ENCODE data around the gene PLXDC1. TPM values are rescaled to one million over a fixed set of nuclear protein-coding genes. Genes with fewer than 3 reads are reported as not detected.

Gene PLXDC1
- total and polyA plus RNA-seq, 2 of the 8 experiments (the other 6 are each of a cell fraction or from before 2014, with no cell fraction given): 4.1 to 14.6 TPM

DNA sequence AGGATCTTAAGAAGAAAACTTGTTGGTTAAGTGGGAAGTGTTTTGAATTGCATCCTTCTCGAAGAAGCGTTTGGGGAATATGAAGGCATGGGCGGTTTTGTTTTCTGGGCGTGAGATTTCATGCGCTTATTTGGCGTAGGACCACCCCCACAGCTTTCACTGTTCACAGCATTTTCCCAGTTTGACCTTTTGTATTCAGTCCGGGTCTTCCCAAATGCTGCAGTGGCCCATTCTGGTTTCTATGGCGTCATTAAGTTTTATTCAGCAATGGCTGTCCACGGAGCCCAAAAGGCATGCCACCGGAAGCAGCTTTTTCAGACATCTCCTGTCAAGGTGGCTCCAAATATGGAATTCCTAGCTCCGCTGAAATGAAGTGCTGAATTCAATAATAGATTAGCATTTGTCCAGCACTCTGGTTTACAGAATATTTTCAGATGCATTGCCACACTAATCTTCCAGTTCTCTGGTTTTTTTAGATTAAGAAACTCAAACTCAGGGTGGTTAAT lies 93.7 kb downstream of the PLXDC1 start:
- Histone ChIP-seq H3K4me2 (ENCODE audit: insufficient read depth in 1 of 2, low read depth in 2 of 2, low read length in 2 of 2) (peak overlapping the region; percentile 74 to 87), H3K27me3 (replicated peaks in 1 of 4; ENCODE audit: control insufficient read depth in 3 of 4, extremely low read depth in 1 of 4, insufficient read depth in 3 of 4, low read length in 3 of 4) (no peaks in the 10 kb centered on the region), H3K79me1 (ENCODE audit: low read depth, low read length) (no peaks in the 10 kb centered on the region), H2BK15ac (ENCODE audit: low read length) (no peak overlapping the region), H2BK20ac (ENCODE audit: low read length) (no peak overlapping the region), H3K4ac (replicated peaks; ENCODE audit: insufficient read length, low read depth, low read length) (no peak overlapping the region), H3K36me3 (ENCODE audit: control insufficient read depth in 2 of 4, insufficient read depth in 4 of 4, low read length in 3 of 4) (no peaks in the 10 kb centered on the region), H2BK120ac (replicated peaks; ENCODE audit: low read depth, low read length) (no peak overlapping the region), H3K56ac (replicated peaks; ENCODE audit: insufficient read length, low read depth, low read length) (no peak overlapping the region), H3K27ac (ENCODE audit: low read depth, low read length) (no peak overlapping the region), H4K8ac (ENCODE audit: extremely low read depth, insufficient read depth, low read length) (no peak overlapping the region), H3K18ac (ENCODE audit: extremely low read depth, low read length) (no peak overlapping the region), H3K79me2 (ENCODE audit: control insufficient read depth in 1 of 2, insufficient read depth in 2 of 2, low read length in 2 of 2) (no peaks in the 10 kb centered on the region), H3K14ac (ENCODE audit: insufficient read length) (no peak overlapping the region), H2AFZ (ENCODE audit: low read length) (no peak overlapping the region), H3K23me2 (ENCODE audit: low read depth, low read length) (peaks cover 2% of the 10 kb centered on the region; the same call in 1 of the 2 replicates), H3K23ac (ENCODE audit: insufficient read length) (no peak overlapping the region), H4K5ac (ENCODE audit: insufficient read length, low read depth, low read length) (no peak overlapping the region), H3K4me3 (ENCODE audit: extremely low read depth in 1 of 4, insufficient read depth in 2 of 4, low read depth in 3 of 4, low read length in 4 of 4) (peak overlapping the region in 3 of 4 experiments; percentile 61 to 84 (median 64); a peak in 5 of 8 replicates), H4K20me1 (replicated peaks in 1 of 2; ENCODE audit: control insufficient read depth in 1 of 2, insufficient read depth in 2 of 2, low read length in 2 of 2) (peaks cover 0 to under 1% of the 10 kb centered on the region in 2 experiments), H3K9me3 (ENCODE audit: insufficient read depth in 2 of 2, low read depth in 1 of 2, low read length in 1 of 2) (no peaks in the 10 kb centered on the region), H3K4me1 (replicated peaks in 1 of 4; ENCODE audit: control insufficient read depth in 3 of 4, insufficient read depth in 4 of 4, low read length in 3 of 4) (peaks cover 0 to 4% (median 3%) of the 10 kb centered on the region in 4 experiments; a peak in 5 of 7 replicates), H2AK5ac (ENCODE audit: low read depth, low read length) (no peak overlapping the region), H4K91ac (replicated peaks; ENCODE audit: insufficient read length, low read length) (no peak overlapping the region), H2BK12ac (ENCODE audit: low read depth, low read length) (no peak overlapping the region), H3K9ac (replicated peaks in 1 of 4; ENCODE audit: extremely low read depth in 1 of 4, low read depth in 3 of 4, low read length in 3 of 4) (0 out of 7 replicates have a peak overlapping the region, but pooled peaks of 1 of the 4 experiments have one; percentile 18), H2BK5ac (ENCODE audit: low read depth, low read length) (no peak overlapping the region)
- 88% methylated on average over 11 of the region's 11 CpGs; no CpG with 5 or more reads in 1 of the 2 experiments for WGBS, 2 experiments (ENCODE audit: extremely low coverage in 1 of 2, insufficient coverage in 1 of 2, insufficient read length in 1 of 2, insufficient replicate concordance in 2 of 2, low coverage in 1 of 2, low lambda C conversion rate in 2 of 2, missing lambda C conversion rate in 1 of 2)
- ChIA-PET CTCF (ENCODE audit: partially characterized antibody) (interaction anchor here (0.6 to 2.9 kb wide), 6 partner anchors 10 to 95 kb away, joined by 3 to 10 read pairs (median 4); no protein-coding TSS in a partner anchor), POLR2A (ENCODE audit: partially characterized antibody) (interaction anchor here (1.2 to 1.4 kb wide), 5 partner anchors 10 to 207 kb away, joined by 3 to 4 read pairs (median 3); no protein-coding TSS in a partner anchor)
- FAIRE-seq (no peak), DNase-seq (ENCODE audit: low read depth in 1 of 2, low spot score in 2 of 2) (peak in 1 of 2 experiments; percentile 11)
- TF ChIP-seq CREB1 (IDR thresholded peaks at IDR 0.05) (no peak), SP1 (IDR thresholded peaks at IDR 0.05; ENCODE audit: low read depth, low read length) (no peak), SP4 (IDR thresholded peaks at IDR 0.05; ENCODE audit: low read length) (no peak), TAF7 (optimal IDR thresholded peaks at IDR 0.05; ENCODE audit: borderline replicate concordance, low read depth, low read length) (no peak), ASH2L (IDR thresholded peaks at IDR 0.05; ENCODE audit: low read length) (no peak), MAFK (IDR thresholded peaks at IDR 0.05; ENCODE audit: low read depth, low read length) (no peak), GABPA (IDR thresholded peaks at IDR 0.05; ENCODE audit: borderline replicate concordance, insufficient read depth, low read length) (no peak), CBX5 (IDR thresholded peaks at IDR 0.05; ENCODE audit: low read depth, low read length) (no peak), SIX5 (IDR thresholded peaks at IDR 0.05; ENCODE audit: low read depth, low read length) (no peak), SUZ12 (IDR thresholded peaks at IDR 0.05; ENCODE audit: low read length) (no peak)
- TF ChIP-seq, protein P1, sequence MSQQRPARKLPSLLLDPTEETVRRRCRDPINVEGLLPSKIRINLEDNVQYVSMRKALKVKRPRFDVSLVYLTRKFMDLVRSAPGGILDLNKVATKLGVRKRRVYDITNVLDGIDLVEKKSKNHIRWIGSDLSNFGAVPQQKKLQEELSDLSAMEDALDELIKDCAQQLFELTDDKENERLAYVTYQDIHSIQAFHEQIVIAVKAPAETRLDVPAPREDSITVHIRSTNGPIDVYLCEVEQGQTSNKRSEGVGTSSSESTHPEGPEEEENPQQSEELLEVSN (IDR thresholded peaks at IDR 0.05): no peak

All from H1 (cell line).